Large intestine (tissue), 3 donors: Measurements from ENCODE around the gene PDX1. TPM values are rescaled to one million over a fixed set of nuclear protein-coding genes. Genes with fewer than 3 reads are reported as not detected.
A peak's percentile ranks its signal among the peaks of the same experiment; 100 is the strongest.
"Not testable (repeated sequence)": the region's sequence is repeated elsewhere in the genome, so short reads cannot be mapped to it uniquely, and the experiment has no call there.

Experiments used
- DNase-seq, 2 donors: peaks; one replicate each; pipeline versions ENCODE4 v3.0.0 to v3.0.0-alpha.2; 2013
- H3K27ac ChIP-seq: one replicate; pipeline ENCODE4 v1.5.1; 2013; ENCODE audit warnings: low read length
- H3K27me3 ChIP-seq: 2 replicates; pipeline ENCODE4 v1.6.1; 2013; ENCODE audit warnings: low read length; ENCODE audit not compliant: control insufficient read depth, insufficient read depth
- H3K36me3 ChIP-seq: 2 replicates; pipeline ENCODE4 v1.6.1; 2013; ENCODE audit warnings: low read length; ENCODE audit not compliant: control insufficient read depth, insufficient read depth
- H3K4me1 ChIP-seq: one replicate; pipeline ENCODE4 v1.6.1; 2013; ENCODE audit warnings: low read length; ENCODE audit not compliant: control insufficient read depth, insufficient read depth
- H3K4me3 ChIP-seq: one replicate; pipeline ENCODE4 v1.5.1; 2013; ENCODE audit warnings: low read length
- H3K9me3 ChIP-seq: one replicate; pipeline ENCODE4 v1.6.1; 2013; ENCODE audit warnings: mild to moderate bottlenecking, low read depth, low read length, moderate library complexity; ENCODE audit not compliant: control insufficient read depth
- WGBS: methylation state at CpG from one replicate; pipeline ENCODE4 v1.1.5; 2013; ENCODE audit warnings: low lambda C conversion rate; ENCODE audit not compliant: insufficient coverage; 5-methylcytosine and 5-hydroxymethylcytosine counted together
- polyA plus RNA-seq: library from polyadenylated mRNA; unstranded; fragments of 120-200 nt; gene quantifications from one replicate; pipeline ENCODE4 v1.2.1, GENCODE V29; 2013

PDX1 gene
- polyA plus RNA-seq, 1 donor = 20.0 TPM

GRCh38 chr13:27959976-27960361 is 40.2 kb downstream of the PDX1 start:
- peaks cover 28% of the 10 kb centered on the region for H3K36me3 ChIP-seq
- H3K4me1 ChIP-seq = peaks cover 49% of the 10 kb centered on the region
- H3K27me3 ChIP-seq = peaks cover 51% of the 10 kb centered on the region
- H3K9me3 ChIP-seq = peaks cover 5% of the 10 kb centered on the region
- WGBS = no CpG with 5 or more reads among the region's 14 CpGs
- H3K27ac ChIP-seq = peak overlapping the region; percentile 98
- DNase-seq = no peak
- H3K4me3 ChIP-seq = peak overlapping the region; percentile 42

- no CpG with 5 or more reads among the region's 73 CpGs for WGBS
- H3K36me3 ChIP-seq = peaks cover 33% of the 10 kb centered on the region
- H3K9me3 ChIP-seq = peaks cover 5% of the 10 kb centered on the region
- peak; percentile 93 to 97 for DNase-seq
- H3K27me3 ChIP-seq = peaks cover 55% of the 10 kb centered on the region
- peak overlapping the region; percentile 98 for H3K27ac ChIP-seq
- peak overlapping the region; percentile 42 for H3K4me3 ChIP-seq
- peaks cover 47% of the 10 kb centered on the region for H3K4me1 ChIP-seq
Observed at GRCh38 chr13:27960362-27961226, 40.8 kb downstream of the PDX1 start.

- H3K27ac ChIP-seq = peak overlapping the region; percentile 98
- WGBS = 0% methylated on average over 2 of the region's 25 CpGs
- H3K27me3 ChIP-seq = peaks cover 58% of the 10 kb centered on the region
- peak overlapping the region; percentile 29 for H3K4me3 ChIP-seq
- H3K4me1 ChIP-seq = peaks cover 45% of the 10 kb centered on the region
- peaks cover 37% of the 10 kb centered on the region for H3K36me3 ChIP-seq
- peaks cover 5% of the 10 kb centered on the region for H3K9me3 ChIP-seq
- DNase-seq = peak in 1 of 2 donors; percentile 30
Observed at GRCh38 chr13:27961227-27962085, 41.7 kb downstream of the PDX1 start.

GRCh38 chr13:27962128-27962841 is 42.5 kb downstream of the PDX1 start:
- WGBS = no CpG with 5 or more reads among the region's 6 CpGs
- peaks cover 65% of the 10 kb centered on the region for H3K27me3 ChIP-seq
- H3K9me3 ChIP-seq = peaks cover 8% of the 10 kb centered on the region
- H3K4me3 ChIP-seq = peak overlapping the region; percentile 87
- peak; percentile 90 to 95 for DNase-seq
- H3K27ac ChIP-seq = peak overlapping the region; percentile 98
- H3K36me3 ChIP-seq = peaks cover 41% of the 10 kb centered on the region
- H3K4me1 ChIP-seq = peaks cover 45% of the 10 kb centered on the region

GRCh38 chr13:27962982-27963381 is 43.2 kb downstream of the PDX1 start:
- Histone ChIP-seq H3K4me1 (peaks cover 40% of the 10 kb centered on the region), H3K36me3 (peaks cover 46% of the 10 kb centered on the region), H3K9me3 (peaks cover 8% of the 10 kb centered on the region), H3K4me3 (peak overlapping the region; percentile 87), H3K27me3 (peaks cover 68% of the 10 kb centered on the region), H3K27ac (peak overlapping the region; percentile 98)
- DNase-seq = no peak
- WGBS = no CpG with 5 or more reads among the region's 9 CpGs

GRCh38 chr13:27963491-27963890 is 43.7 kb downstream of the PDX1 start:
- H3K9me3 ChIP-seq = peaks cover 8% of the 10 kb centered on the region
- WGBS = no CpG with 5 or more reads among the region's 3 CpGs
- peaks cover 72% of the 10 kb centered on the region for H3K27me3 ChIP-seq
- peak overlapping the region; percentile 87 for H3K4me3 ChIP-seq
- H3K36me3 ChIP-seq = peaks cover 46% of the 10 kb centered on the region
- peak overlapping the region; percentile 98 for H3K27ac ChIP-seq
- peaks cover 37% of the 10 kb centered on the region for H3K4me1 ChIP-seq
- peak in 1 of 2 donors; percentile 86 for DNase-seq

GRCh38 chr13:27964206-27964605 is 44.4 kb downstream of the PDX1 start:
- Histone ChIP-seq H3K27ac (peak overlapping the region; percentile 98), H3K4me3 (peak overlapping the region; percentile 87), H3K36me3 (peaks cover 46% of the 10 kb centered on the region), H3K4me1 (peaks cover 30% of the 10 kb centered on the region), H3K27me3 (peaks cover 71% of the 10 kb centered on the region)
- not testable (repeated sequence) for H3K9me3 ChIP-seq
- DNase-seq = peak in 1 of 2 donors; percentile 67
- no CpG with 5 or more reads among the region's 13 CpGs for WGBS

- H3K4me1 ChIP-seq = peaks cover 24% of the 10 kb centered on the region
- H3K9me3 ChIP-seq = peaks cover 8% of the 10 kb centered on the region
- H3K27ac ChIP-seq = peak overlapping the region; percentile 98
- H3K4me3 ChIP-seq = peak overlapping the region; percentile 87
- DNase-seq = peak in 1 of 2 donors; percentile 48
- H3K27me3 ChIP-seq = peaks cover 73% of the 10 kb centered on the region
- no CpG with 5 or more reads among the region's 15 CpGs for WGBS
- H3K36me3 ChIP-seq = peaks cover 46% of the 10 kb centered on the region
Observed at GRCh38 chr13:27964741-27965323, 45.0 kb downstream of the PDX1 start.

- peak in 1 of 2 donors; percentile 46 for DNase-seq
- peaks cover 73% of the 10 kb centered on the region for H3K27me3 ChIP-seq
- WGBS = no CpG with 5 or more reads among the region's 7 CpGs
- H3K9me3 ChIP-seq = peaks cover 7% of the 10 kb centered on the region
- peaks cover 22% of the 10 kb centered on the region for H3K4me1 ChIP-seq
- H3K27ac ChIP-seq = peak overlapping the region; percentile 98
- H3K4me3 ChIP-seq = peak overlapping the region; percentile 87
- H3K36me3 ChIP-seq = peaks cover 46% of the 10 kb centered on the region
Observed at GRCh38 chr13:27965343-27965739, 45.5 kb downstream of the PDX1 start.
